Kidney (tissue), 14 donors: ENCODE measurements around the gene TLL2. TPM values are rescaled to one million over a fixed set of nuclear protein-coding genes. Genes with fewer than 3 reads are reported as not detected.

Source experiments
- DNase-seq, 5 donors: peaks; one replicate each; pipeline ENCODE4 v3.0.0-alpha.2; 2013 to 2020
- FAIRE-seq: peaks from 2 replicates; lab custom pipeline; 2012; peaks lifted over from hg19 to GRCh38; lab: Jason Lieb, UNC
- H3K27ac ChIP-seq, 2 donors: one replicate each; pipeline ENCODE4 v1.7.0; 2013; ENCODE audit warnings: low read depth in 2 of 2, low read length in 2 of 2, inconsistent platforms in 1 of 2
- H3K27me3 ChIP-seq: one replicate; pipeline ENCODE4 v1.7.1; 2013; ENCODE audit warnings: low read length, inconsistent platforms; ENCODE audit not compliant: control insufficient read depth, insufficient read depth
- H3K36me3 ChIP-seq, 3 donors: one replicate each; pipeline versions ENCODE4 v1.7.0 to v1.7.1; 2013; ENCODE audit warnings: low read length in 3 of 3, control low read depth in 1 of 3, inconsistent platforms in 1 of 3; ENCODE audit not compliant: insufficient read depth in 3 of 3, control insufficient read depth in 2 of 3
- H3K4me1 ChIP-seq, 3 donors: one replicate each; pipeline versions ENCODE4 v1.7.0 to v1.7.1; 2013; ENCODE audit warnings: low read length in 3 of 3, inconsistent platforms in 1 of 3, low read depth in 1 of 3; ENCODE audit not compliant: control insufficient read depth in 2 of 3, insufficient read depth in 2 of 3
- H3K4me3 ChIP-seq, 3 donors: one replicate each; pipeline versions ENCODE4 v1.7.0 to v1.8.1; 2013; ENCODE audit warnings: low read length in 3 of 3, control low read depth in 1 of 3, inconsistent platforms in 1 of 3
- H3K9ac ChIP-seq, 3 donors: one replicate each; pipeline versions ENCODE4 v1.7.0 to v1.7.1; 2013; ENCODE audit warnings: low read length in 3 of 3, control low read depth in 1 of 3, inconsistent platforms in 1 of 3
- H3K9me3 ChIP-seq, 3 donors: one replicate each; pipeline versions ENCODE4 v1.7.0 to v1.7.1; 2013; ENCODE audit warnings: low read length in 3 of 3, control low read depth in 1 of 3, inconsistent platforms in 1 of 3; ENCODE audit not compliant: control insufficient read depth in 2 of 3, insufficient read depth in 1 of 3
- intact Hi-C: fragments of 100-400 bp; cut with DNase I; formaldehyde crosslinking; loops from one replicate; pipeline ENCODE4 v1.11.1; 2022
- polyA plus RNA-seq: library from polyadenylated mRNA; stranded (reverse); fragments of 350-450 nt; fragmentation: Illumina TruSeq; extraction: RNeasy Lipid Tissue Mini Kit (QIAGEN cat#74804); gene quantifications from one replicate; pipeline ENCODE4 v1.2.3, GENCODE V29; 2014; ENCODE audit warnings: low read depth, low replicate concordance; ENCODE audit not compliant: insufficient read depth
- total RNA-seq: library from RNA; stranded (reverse); fragmentation: NEBNext Ultra II Directional; extraction: Animal tissue kit (Norgen Biotek cat#: 25700); gene quantifications from one replicate; pipeline ENCODE4 v1.2.1, GENCODE V29; 2021
- TF ChIP-seq, protein P1 (sequence below): IDR thresholded peaks from 3 replicates; pipeline ENCODE4 v1.5.1; 2012; ENCODE audit warnings: mild to moderate bottlenecking, moderate library complexity, borderline replicate concordance; ENCODE audit not compliant: insufficient read depth; ENCODE audit errors: extremely low read depth
- donor health status: control.
- donor health status: control.
- donor health status: control.
- donor health status: control.
- donor health status: control.
- donor health status: DM: yes; HTN: yes; CAD: no.
- donor health status: Normal renal cell carcinoma (clear cell type).

The TLL2 gene
- total and polyA plus RNA-seq, 2 donors from 2014 or later, result 0.39 to 0.98 TPM

DNA sequence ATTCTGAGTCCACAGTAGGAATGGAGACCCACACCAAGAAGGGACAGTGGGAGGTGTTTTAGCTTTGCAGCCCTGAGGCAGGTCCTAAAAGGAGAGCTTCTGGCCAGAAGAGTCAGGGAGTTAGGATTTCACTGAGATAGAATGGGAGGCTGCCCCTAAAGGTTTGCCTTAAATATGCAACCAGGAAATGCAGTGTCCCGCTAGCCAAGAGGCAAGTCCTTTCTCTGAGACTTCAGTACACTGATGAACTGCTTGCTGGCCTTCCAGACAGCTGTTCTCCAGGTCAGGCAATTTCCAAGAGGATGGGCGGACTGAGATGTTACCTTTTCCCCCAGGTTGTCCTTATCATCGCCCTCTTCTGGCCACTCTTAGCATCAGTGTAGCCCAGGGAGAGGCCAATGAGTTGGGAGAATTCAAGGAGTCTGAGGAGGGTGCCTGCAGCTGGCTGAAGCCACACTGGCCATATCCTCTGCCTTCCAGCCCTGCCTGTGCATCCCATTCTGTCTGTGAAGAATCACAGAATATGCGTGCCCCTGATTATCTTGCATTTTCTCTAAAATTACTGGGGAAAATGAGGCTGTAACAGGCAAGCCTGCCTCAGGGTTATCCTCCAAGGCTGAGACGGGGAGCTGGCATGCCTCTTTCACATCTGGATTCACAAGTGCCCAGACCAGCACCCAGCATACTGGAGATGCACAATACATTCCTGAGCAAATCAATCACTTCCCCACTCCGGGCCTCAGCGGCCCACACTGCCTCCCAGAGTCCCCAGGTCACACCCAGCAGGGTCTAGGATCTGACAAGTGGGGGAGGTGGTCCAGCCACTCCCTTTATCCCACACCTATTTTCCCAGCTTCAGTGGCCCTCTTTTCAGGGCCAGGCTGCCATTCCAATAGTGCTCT lies 2.4 kb downstream of the TLL2 start:
- intact Hi-C loops, result no loop called here
- no peak overlapping the region for H3K4me3 ChIP-seq
- H3K9ac ChIP-seq, result no peak overlapping the region
- H3K27ac ChIP-seq, result no peak overlapping the region
- FAIRE-seq (no peak), DNase-seq (peak in 3 of 5 donors; percentile 43 to 72 (median 54))
- H3K4me1 ChIP-seq, result peaks cover 0 to 15% (median 7%) of the 10 kb centered on the region in 3 donors
- TF ChIP-seq, protein P1, sequence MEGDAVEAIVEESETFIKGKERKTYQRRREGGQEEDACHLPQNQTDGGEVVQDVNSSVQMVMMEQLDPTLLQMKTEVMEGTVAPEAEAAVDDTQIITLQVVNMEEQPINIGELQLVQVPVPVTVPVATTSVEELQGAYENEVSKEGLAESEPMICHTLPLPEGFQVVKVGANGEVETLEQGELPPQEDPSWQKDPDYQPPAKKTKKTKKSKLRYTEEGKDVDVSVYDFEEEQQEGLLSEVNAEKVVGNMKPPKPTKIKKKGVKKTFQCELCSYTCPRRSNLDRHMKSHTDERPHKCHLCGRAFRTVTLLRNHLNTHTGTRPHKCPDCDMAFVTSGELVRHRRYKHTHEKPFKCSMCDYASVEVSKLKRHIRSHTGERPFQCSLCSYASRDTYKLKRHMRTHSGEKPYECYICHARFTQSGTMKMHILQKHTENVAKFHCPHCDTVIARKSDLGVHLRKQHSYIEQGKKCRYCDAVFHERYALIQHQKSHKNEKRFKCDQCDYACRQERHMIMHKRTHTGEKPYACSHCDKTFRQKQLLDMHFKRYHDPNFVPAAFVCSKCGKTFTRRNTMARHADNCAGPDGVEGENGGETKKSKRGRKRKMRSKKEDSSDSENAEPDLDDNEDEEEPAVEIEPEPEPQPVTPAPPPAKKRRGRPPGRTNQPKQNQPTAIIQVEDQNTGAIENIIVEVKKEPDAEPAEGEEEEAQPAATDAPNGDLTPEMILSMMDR, result peak; percentile 49
- H3K36me3 ChIP-seq, result no peaks in the 10 kb centered on the region
- no peaks in the 10 kb centered on the region for H3K9me3 ChIP-seq
- no peaks in the 10 kb centered on the region for H3K27me3 ChIP-seq

DNA sequence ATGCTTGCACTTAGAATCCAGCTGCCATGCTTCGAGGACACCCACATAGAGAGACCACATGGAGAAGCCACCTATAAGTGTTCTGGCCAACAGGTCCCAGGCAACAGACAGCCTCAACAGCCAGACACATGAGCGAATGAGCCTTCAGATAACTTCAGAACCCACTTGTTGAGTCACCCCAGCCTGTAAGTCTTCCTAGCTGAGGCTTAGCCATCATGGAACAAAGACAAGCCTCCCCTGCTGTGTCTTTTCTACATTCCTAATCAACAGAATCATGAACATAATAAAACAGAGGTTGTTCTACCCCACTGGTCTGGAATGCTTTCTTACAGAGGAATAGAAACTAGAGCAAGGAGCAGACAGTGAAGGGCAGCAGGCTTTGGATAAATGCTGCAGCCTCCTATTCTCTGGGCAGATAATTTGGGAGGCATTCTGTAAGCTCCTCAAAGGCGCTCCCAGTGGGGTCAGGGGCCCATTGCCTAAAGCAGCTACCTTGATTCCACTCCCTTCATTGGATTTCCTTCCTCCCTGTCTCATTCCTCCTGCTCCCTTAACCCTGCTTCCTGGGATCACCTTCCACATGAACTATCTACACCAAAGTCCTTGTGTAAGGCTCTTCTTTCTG lies 4.6 kb downstream of the TLL2 start:
- DNase-seq (peak in 3 of 5 donors; percentile 33 to 61 (median 53)), FAIRE-seq (no peak)
- no peaks in the 10 kb centered on the region for H3K36me3 ChIP-seq
- intact Hi-C loops, result no loop called here
- H3K27ac ChIP-seq, result no peak overlapping the region
- no peaks in the 10 kb centered on the region for H3K27me3 ChIP-seq
- H3K9ac ChIP-seq, result no peak overlapping the region
- TF ChIP-seq, protein P1, result no peak
- H3K9me3 ChIP-seq, result no peaks in the 10 kb centered on the region
- no peak overlapping the region for H3K4me3 ChIP-seq
- peaks cover 0 to 14% (median 3%) of the 10 kb centered on the region in 3 donors for H3K4me1 ChIP-seq

DNA sequence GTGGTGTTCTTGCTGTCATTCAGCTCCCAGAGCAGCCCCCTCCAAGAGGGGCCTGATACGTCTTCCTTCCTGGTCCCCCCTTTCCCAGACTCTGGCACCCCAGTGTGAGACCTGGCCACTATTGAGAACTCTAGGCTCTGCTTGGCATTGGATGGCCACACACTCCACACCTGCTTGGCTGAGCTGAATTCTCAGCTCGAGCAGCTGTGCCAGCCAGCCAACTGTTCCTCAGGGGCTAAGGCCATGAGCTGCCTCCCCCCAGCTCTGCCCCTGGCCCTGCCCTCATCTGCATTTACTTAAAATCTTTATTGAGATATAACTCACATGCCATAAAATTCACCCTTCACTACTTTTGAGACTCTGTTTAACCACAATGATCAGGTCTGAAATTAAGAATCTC lies 6.7 kb downstream of the TLL2 start:
- no peak for DNase-seq
- H3K4me1 ChIP-seq, result no peaks in the 10 kb centered on the region
- H3K9me3 ChIP-seq, result no peaks in the 10 kb centered on the region
- no peak overlapping the region for H3K9ac ChIP-seq
- H3K36me3 ChIP-seq, result no peaks in the 10 kb centered on the region
- FAIRE-seq, result no peak
- H3K4me3 ChIP-seq, result no peak overlapping the region
- intact Hi-C loops, result no loop called here
- no peak overlapping the region for H3K27ac ChIP-seq
- TF ChIP-seq, protein P1, result no peak
- H3K27me3 ChIP-seq, result no peaks in the 10 kb centered on the region
